GM20000 (cell line): Measurements from ENCODE around the gene STPG2.
A peak's percentile ranks its signal among the peaks of the same experiment; 100 is the strongest.
"Not testable (repeated sequence)": the region's sequence is repeated elsewhere in the genome, so short reads cannot be mapped to it uniquely, and the experiment has no call there.

Experiments
- DNase-seq: peaks from one replicate; pipeline ENCODE4 v3.0.0; 2012; ENCODE audit warnings: low spot score
- TF ChIP-seq, protein P1 (sequence below): IDR thresholded peaks from 2 replicates; pipeline ENCODE4 v1.5.1; 2012; ENCODE audit warnings: mild to moderate bottlenecking, control low read depth; ENCODE audit errors: extremely low read depth, missing control alignments

The STPG2 gene

DNA sequence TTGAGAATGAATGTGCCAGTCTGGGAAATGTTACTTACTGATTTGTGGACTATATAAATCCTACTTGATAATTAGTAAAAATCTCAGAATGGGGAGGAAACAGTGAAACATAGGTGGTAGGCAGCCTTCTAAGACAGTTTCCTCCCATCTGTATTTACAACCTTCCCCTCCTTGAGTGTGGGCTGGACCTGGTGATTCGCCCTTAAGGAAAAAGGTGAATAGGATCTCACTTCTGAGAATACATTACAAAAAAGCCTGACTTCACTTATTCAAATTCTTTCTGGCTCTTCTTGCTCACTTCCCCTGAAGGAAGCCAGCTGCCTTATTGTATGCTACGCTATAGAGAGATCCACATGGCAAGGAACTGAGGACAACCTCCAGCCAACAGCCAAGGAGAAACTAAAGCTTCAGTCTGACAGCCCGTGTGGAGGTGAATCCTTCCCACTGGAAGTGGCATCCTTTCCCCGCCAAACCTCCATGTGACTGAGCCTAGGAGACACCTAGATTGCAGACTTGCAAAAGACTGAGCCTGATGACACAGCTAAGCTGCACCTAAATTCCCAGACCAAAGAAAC is 585.0 kb downstream of the STPG2 start:
- TF ChIP-seq, protein P1, sequence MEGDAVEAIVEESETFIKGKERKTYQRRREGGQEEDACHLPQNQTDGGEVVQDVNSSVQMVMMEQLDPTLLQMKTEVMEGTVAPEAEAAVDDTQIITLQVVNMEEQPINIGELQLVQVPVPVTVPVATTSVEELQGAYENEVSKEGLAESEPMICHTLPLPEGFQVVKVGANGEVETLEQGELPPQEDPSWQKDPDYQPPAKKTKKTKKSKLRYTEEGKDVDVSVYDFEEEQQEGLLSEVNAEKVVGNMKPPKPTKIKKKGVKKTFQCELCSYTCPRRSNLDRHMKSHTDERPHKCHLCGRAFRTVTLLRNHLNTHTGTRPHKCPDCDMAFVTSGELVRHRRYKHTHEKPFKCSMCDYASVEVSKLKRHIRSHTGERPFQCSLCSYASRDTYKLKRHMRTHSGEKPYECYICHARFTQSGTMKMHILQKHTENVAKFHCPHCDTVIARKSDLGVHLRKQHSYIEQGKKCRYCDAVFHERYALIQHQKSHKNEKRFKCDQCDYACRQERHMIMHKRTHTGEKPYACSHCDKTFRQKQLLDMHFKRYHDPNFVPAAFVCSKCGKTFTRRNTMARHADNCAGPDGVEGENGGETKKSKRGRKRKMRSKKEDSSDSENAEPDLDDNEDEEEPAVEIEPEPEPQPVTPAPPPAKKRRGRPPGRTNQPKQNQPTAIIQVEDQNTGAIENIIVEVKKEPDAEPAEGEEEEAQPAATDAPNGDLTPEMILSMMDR: no peak
- DNase-seq: no peak

DNA sequence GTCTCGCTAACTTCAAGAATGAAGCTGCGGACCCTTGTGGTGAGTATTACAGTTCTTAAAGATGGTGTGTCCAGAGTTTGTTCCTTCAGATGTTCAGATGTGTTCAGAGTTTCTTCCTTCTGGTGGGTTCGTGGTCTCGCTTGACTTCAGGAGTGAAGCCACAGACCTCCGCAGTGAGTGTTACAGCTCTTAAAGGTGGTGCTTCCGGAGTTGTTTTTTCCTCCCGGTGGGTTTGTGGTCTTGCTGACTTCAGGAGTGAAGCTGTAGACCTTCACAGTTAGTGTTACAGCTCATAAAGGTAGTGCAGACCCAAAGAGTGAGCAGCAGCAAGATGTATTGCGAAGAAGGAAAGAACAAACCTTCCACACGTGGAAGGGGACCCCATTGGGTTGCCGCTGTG is 592.6 kb downstream of the STPG2 start:
- DNase-seq: not testable (repeated sequence)

DNA sequence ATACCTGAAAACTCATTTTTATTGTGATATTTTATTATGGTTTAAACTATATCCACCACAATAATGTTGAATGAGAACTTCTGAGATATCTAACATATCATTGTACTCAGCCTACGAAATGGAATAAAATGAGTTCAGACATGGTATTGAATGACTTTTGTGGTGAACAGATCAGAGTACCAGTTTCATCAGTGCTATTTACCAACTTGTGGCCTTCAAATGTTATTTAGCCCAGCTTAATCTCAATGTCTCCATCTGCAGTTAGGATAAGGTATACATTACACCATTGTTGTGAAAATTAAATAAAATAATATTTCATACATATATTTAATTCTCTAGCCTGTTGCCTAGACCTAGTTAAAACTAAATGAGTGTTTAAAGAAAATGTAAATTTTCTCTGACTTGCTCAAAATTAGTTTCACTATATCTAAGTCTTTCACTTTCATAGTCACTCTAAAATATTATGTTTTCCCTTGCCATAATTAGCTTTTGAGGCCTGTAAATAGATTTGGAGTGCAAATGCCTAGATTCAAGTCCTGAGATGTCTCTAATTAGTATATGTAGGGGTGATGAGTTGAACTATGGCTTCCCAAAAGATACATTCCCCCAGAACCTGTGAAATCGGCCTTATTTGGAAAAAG is 594.2 kb downstream of the STPG2 start:
- TF ChIP-seq, protein P1: no peak
- DNase-seq: peak; percentile 3

DNA sequence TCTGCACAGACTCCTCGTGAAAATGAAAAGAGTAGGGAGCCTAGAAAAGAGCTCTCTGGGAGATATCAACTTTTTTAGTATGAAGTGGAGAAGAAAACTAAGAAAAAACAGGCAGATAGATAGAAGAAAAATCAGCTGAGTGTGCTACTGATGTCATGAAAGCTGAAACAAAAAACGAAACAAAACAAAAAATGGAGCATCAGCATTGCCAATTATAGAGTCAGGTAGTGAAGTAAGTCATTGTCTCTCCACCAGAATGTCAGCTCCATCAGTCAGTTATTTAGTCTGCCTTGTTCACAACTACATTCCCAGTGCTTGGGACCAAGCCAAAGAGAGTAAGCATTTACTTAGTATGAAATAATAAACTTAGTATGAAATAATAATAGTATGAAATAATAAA is 595.1 kb downstream of the STPG2 start:
- peak; percentile 3 for DNase-seq
- TF ChIP-seq, protein P1: no peak

DNA sequence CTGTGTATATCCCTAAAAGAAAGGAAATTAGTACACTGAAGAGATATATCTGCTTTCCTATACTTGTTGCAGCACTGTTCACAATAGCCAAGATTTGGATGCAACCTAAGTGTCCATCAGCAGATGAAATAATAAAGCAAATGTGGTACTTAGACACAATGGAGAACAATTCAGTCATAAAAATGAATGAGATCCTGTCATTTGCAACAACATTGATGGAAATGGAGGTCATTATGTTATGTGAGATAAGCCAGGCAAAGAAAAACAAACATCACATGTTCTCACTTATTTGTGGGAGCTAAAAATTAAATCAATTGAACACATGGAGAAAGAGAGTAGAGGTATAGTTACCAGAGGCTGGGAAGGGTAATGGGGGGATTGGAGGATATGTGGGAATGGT is 611.9 kb downstream of the STPG2 start:
- DNase-seq: no peak
- TF ChIP-seq, protein P1: no peak

DNA sequence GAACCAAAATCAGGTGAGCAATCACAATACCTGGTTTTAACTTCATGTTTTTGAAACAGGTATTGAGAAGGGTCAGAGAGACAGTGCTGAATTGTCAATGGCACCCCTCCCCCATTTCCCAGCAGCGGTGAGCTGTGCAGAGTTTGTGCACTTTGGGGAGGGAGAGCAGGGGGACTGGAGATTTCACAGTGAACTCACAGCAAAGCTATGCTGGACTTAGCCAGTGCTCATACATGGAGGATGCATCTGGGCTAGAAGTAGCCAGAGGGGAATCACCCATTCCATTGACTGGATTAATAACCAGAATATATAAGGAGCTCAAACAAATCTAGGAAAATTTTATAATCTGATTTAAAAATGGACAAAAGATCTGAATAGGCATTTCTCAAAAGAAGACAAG is 612.6 kb downstream of the STPG2 start:
- TF ChIP-seq, protein P1: no peak
- no peak for DNase-seq

DNA sequence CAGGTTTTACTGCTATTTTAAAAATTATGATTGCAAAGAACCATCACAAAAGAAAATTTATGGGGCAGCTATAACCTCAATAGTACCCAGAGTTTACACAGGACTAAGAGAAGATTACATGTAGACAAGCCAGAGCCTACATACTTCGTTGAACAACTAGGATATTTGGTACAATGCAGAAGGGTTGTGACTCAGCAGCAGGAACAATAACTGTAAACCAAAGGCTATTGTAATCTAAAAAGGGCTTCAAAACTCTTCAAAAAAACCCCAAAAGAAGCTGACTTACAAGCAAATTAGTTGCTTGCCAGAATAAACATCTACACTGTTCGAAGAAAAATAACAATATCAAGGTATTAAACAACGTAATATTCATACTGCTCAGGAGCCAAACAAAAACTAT is 618.0 kb downstream of the STPG2 start:
- DNase-seq: no peak
- TF ChIP-seq, protein P1: no peak

DNA sequence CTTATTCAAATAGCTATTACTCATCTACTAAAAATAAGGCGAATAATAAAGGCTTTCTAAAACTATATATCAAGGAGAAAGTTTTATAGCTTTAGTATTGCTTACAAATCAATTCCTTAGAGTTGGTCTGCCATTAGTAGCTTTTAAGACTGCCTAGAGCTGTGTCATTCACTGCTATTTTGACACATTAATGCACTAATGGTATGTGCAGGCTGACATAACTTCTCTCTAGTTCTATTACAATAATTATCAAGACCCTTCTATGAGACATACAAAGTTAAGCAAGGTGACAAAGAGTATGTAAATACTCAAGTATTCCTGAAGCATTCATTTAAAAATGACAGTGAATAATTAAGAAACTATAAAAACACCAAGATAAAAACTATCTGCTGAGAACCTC is 625.3 kb downstream of the STPG2 start:
- DNase-seq: no peak
- TF ChIP-seq, protein P1: no peak
